ENCODE results near the gene IRF2BPL.
A peak's percentile ranks its signal among the peaks of the same experiment; 100 is the strongest.

Gene IRF2BPL

GRCh38 chr14:77028384-77029231 lies at the start of gene IRF2BPL:
IRF2BPL (minus strand) TSS chr14:77028708; CDS start chr14:77027792, 916 bp downstream.
- peak; percentile 90 to 92 for DNase-seq (ENCODE audit: low read depth in 2 of 2, low spot score in 1 of 2)

GRCh38 chr14:77077040-77077439 lies 48.5 kb upstream of the IRF2BPL start:
- DNase-seq (ENCODE audit: low read depth in 2 of 2, low spot score in 1 of 2) = no peak

- no peak for DNase-seq (ENCODE audit: low read depth in 2 of 2, low spot score in 1 of 2)
Observed at GRCh38 chr14:77076113-77076631, 47.7 kb upstream of the IRF2BPL start.

GRCh38 chr14:77074969-77075368 lies 46.5 kb upstream of the IRF2BPL start:
- no peak for DNase-seq (ENCODE audit: low read depth in 2 of 2, low spot score in 1 of 2)

GRCh38 chr14:77071938-77072388 lies 43.5 kb upstream of the IRF2BPL start:
- no peak for DNase-seq (ENCODE audit: low read depth in 2 of 2, low spot score in 1 of 2)

GRCh38 chr14:77069551-77069950 lies 41.0 kb upstream of the IRF2BPL start:
- DNase-seq (ENCODE audit: low read depth in 2 of 2, low spot score in 1 of 2) = no peak

- DNase-seq (ENCODE audit: low read depth in 2 of 2, low spot score in 1 of 2) = no peak
Observed at GRCh38 chr14:77068517-77069200, 40.2 kb upstream of the IRF2BPL start.

GRCh38 chr14:77067632-77068516 lies 39.4 kb upstream of the IRF2BPL start:
- no peak for DNase-seq (ENCODE audit: low read depth in 2 of 2, low spot score in 1 of 2)

GRCh38 chr14:77066578-77067172 lies 38.2 kb upstream of the IRF2BPL start:
- DNase-seq (ENCODE audit: low read depth in 2 of 2, low spot score in 1 of 2) = no peak

- DNase-seq (ENCODE audit: low read depth in 2 of 2, low spot score in 1 of 2) = no peak
Observed at GRCh38 chr14:77065851-77066577, 37.5 kb upstream of the IRF2BPL start.

GRCh38 chr14:77064521-77065178 lies 36.1 kb upstream of the IRF2BPL start:
- no peak for DNase-seq (ENCODE audit: low read depth in 2 of 2, low spot score in 1 of 2)

GRCh38 chr14:77063571-77064171 lies 35.2 kb upstream of the IRF2BPL start:
- DNase-seq (ENCODE audit: low read depth in 2 of 2, low spot score in 1 of 2) = no peak

GRCh38 chr14:77062261-77062660 lies 33.8 kb upstream of the IRF2BPL start:
- DNase-seq (ENCODE audit: low read depth in 2 of 2, low spot score in 1 of 2) = no peak

GRCh38 chr14:77061630-77062257 lies 33.2 kb upstream of the IRF2BPL start:
- DNase-seq (ENCODE audit: low read depth in 2 of 2, low spot score in 1 of 2) = no peak

GRCh38 chr14:77059276-77059915 lies 30.9 kb upstream of the IRF2BPL start:
- DNase-seq (ENCODE audit: low read depth in 2 of 2, low spot score in 1 of 2) = no peak

- no peak for DNase-seq (ENCODE audit: low read depth in 2 of 2, low spot score in 1 of 2)
Observed at GRCh38 chr14:77058785-77059184, 30.3 kb upstream of the IRF2BPL start.

GRCh38 chr14:77058117-77058516 lies 29.6 kb upstream of the IRF2BPL start:
- DNase-seq (ENCODE audit: low read depth in 2 of 2, low spot score in 1 of 2) = no peak

- no peak for DNase-seq (ENCODE audit: low read depth in 2 of 2, low spot score in 1 of 2)
Observed at GRCh38 chr14:77055981-77056380, 27.5 kb upstream of the IRF2BPL start.
